ENCODE measurements around the gene SLFN11.

DNA sequence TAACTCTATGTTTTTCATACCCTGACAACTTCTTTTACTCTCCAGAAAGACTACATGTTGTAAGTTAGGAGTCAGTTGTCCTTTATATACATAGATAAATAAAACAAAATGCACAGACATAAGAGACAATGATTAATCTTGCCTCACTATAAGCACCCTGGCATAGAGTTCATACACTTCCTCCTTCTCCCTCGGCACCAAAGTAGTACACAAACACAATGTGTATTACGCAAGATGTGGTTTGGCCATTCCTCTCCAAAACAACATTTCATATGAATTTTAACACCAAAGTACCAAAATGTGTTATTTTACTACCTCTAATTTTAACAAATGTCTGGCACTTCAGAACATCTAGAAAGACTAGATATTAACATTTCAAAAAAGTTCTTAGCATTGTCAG, 17.2 kb upstream of the SLFN11 start:
- TF ChIP-seq CTCF (IDR thresholded peaks at IDR 0.05) = no peak
- TF ChIP-seq EZH2 (IDR thresholded peaks at IDR 0.05) = no peak

Measured in neural progenitor cell (in vitro differentiated cells).